Neural cell (in vitro differentiated cells): ENCODE data around the gene PACS2. TPM values are rescaled to one million over a fixed set of nuclear protein-coding genes. Genes with fewer than 3 reads are reported as not detected.

ENCODE experiments used
- H2AFZ ChIP-seq: fragments of 200-600, 300-800 bp; sonication (generic), shearing (Covaris generic); 2 replicates; pipeline ENCODE4 v1.6.0; 2014; ENCODE audit warnings: low read depth, mild to moderate bottlenecking, antibody characterized with exemption, low read length, moderate library complexity
- H3F3A ChIP-seq: fragments of 200-600 bp; shearing (Covaris generic); 2 replicates; pipeline ENCODE4 v1.6.1; 2016; ENCODE audit warnings: mild to moderate bottlenecking, moderate library complexity, mixed read lengths, antibody characterized with exemption, low read length; ENCODE audit not compliant: insufficient read depth, poor library complexity, severe bottlenecking
- H3K27ac ChIP-seq: fragments of 200-600, 300-800 bp; sonication (generic), shearing (Covaris generic); 2 replicates; pipeline ENCODE4 v1.5.1; 2014; ENCODE audit warnings: mild to moderate bottlenecking, low read length, moderate library complexity
- H3K27me3 ChIP-seq: fragments of 300-800, 200-600 bp; sonication (generic), shearing (Covaris generic); 2 replicates; pipeline ENCODE4 v1.6.0; 2014; ENCODE audit warnings: mild to moderate bottlenecking, low read depth, low read length, moderate library complexity; ENCODE audit not compliant: insufficient read depth
- H3K36me3 ChIP-seq: fragments of 300-800, 200-600 bp; sonication (generic), shearing (Covaris generic); 2 replicates; pipeline ENCODE4 v1.5.1; 2014; ENCODE audit warnings: mild to moderate bottlenecking, antibody characterized with exemption, low read length, moderate library complexity; ENCODE audit not compliant: insufficient read depth
- H3K4me2 ChIP-seq: fragments of 300-800, 200-600 bp; sonication (generic), shearing (Covaris generic); 2 replicates; pipeline ENCODE4 v1.6.0; 2014; ENCODE audit warnings: mild to moderate bottlenecking, low read length
- H3K4me3 ChIP-seq: fragments of 300-800, 200-600 bp; sonication (generic), shearing (Covaris generic); 2 replicates; pipeline ENCODE4 v1.5.1; 2014; ENCODE audit warnings: mild to moderate bottlenecking, low read length, moderate library complexity
- H3K79me2 ChIP-seq: fragments of 200-600 bp; shearing (Covaris generic); replicated peaks from 2 replicates; pipeline ENCODE4 v1.6.0; 2014; ENCODE audit warnings: mild to moderate bottlenecking, low read length, moderate library complexity; ENCODE audit not compliant: insufficient read depth
- H3K9ac ChIP-seq: fragments of 300-800, 200-600 bp; sonication (generic), shearing (Covaris generic); 2 replicates; pipeline ENCODE4 v1.6.1; 2016; ENCODE audit warnings: mild to moderate bottlenecking, low read length, mixed read lengths
- H3K9me2 ChIP-seq: fragments of 200-600 bp; shearing (Covaris generic); 2 replicates; pipeline ENCODE4 v1.6.1; 2016; ENCODE audit warnings: mild to moderate bottlenecking, low read length, mixed read lengths; ENCODE audit not compliant: insufficient read depth
- H3K9me3 ChIP-seq: fragments of 200-600, 300-800 bp; sonication (generic), shearing (Covaris generic); 2 replicates; pipeline ENCODE4 v1.6.1; 2016; ENCODE audit warnings: mild to moderate bottlenecking, mixed run types, low read length, moderate library complexity, mixed read lengths
- H4K20me1 ChIP-seq: fragments of 200-600 bp; shearing (Covaris generic); 2 replicates; pipeline ENCODE4 v1.6.1; 2016; ENCODE audit warnings: mild to moderate bottlenecking, mixed run types; ENCODE audit not compliant: insufficient read depth
- CTCF ChIP-seq: fragments of 450-650 bp; IDR thresholded peaks from 2 replicates; pipeline ENCODE4 v1.5.1; 2014; ENCODE audit warnings: antibody characterized with exemption, mild to moderate bottlenecking, moderate library complexity; ENCODE audit not compliant: poor library complexity, severe bottlenecking
- EP300 ChIP-seq: fragments of 450-650 bp; conservative IDR thresholded peaks from 2 replicates; pipeline ENCODE4 v1.6.1; 2014; ENCODE audit warnings: antibody characterized with exemption, mild to moderate bottlenecking, moderate library complexity; ENCODE audit not compliant: poor library complexity, severe bottlenecking
- EZH2 ChIP-seq: fragments of 200-600, 300-800 bp; shearing (Covaris generic), sonication (generic); IDR thresholded peaks from 2 replicates; pipeline ENCODE4 v1.6.1; 2014; ENCODE audit warnings: antibody characterized with exemption, low read length, borderline replicate concordance, mild to moderate bottlenecking; ENCODE audit not compliant: insufficient read depth, poor library complexity, severe bottlenecking
- MXI1 ChIP-seq: fragments of 450-650 bp; conservative IDR thresholded peaks from 2 replicates; pipeline ENCODE4 v1.6.1; 2014; ENCODE audit warnings: antibody characterized with exemption, mild to moderate bottlenecking; ENCODE audit not compliant: poor library complexity, severe bottlenecking
- POLR2AphosphoS5 ChIP-seq: IDR thresholded peaks from 2 replicates; pipeline ENCODE4 v1.6.1; 2012
- RAD21 ChIP-seq: fragments of 450-650 bp; conservative IDR thresholded peaks from 2 replicates; pipeline ENCODE4 v1.6.1; 2014; ENCODE audit warnings: antibody characterized with exemption, mild to moderate bottlenecking, moderate library complexity
- REST ChIP-seq: IDR thresholded peaks from 2 replicates; pipeline ENCODE4 v1.6.1; 2012; ENCODE audit warnings: borderline replicate concordance
- SMC3 ChIP-seq: fragments of 450-650 bp; conservative IDR thresholded peaks from 2 replicates; pipeline ENCODE4 v1.6.1; 2014; ENCODE audit warnings: antibody characterized with exemption, mild to moderate bottlenecking, moderate library complexity; ENCODE audit not compliant: poor library complexity
- TAF1 ChIP-seq: IDR thresholded peaks from 2 replicates; pipeline ENCODE4 v1.6.1; 2012; ENCODE audit warnings: low read depth
- polyA plus RNA-seq: library from polyadenylated mRNA; depleted of rRNA; stranded (reverse); fragments of >200 nt; gene quantifications from 2 replicates; pipeline ENCODE4 v1.2.3, GENCODE V29; 2014

PACS2 gene
- polyA plus RNA-seq, 1 donor from 2014 or later: 77.7 TPM

- H3K9me2 ChIP-seq: no peaks in the 10 kb centered on the region
- H3K79me2 ChIP-seq: no peaks in the 10 kb centered on the region
- no peaks in the 10 kb centered on the region for H3K27me3 ChIP-seq
- TF ChIP-seq EZH2 (no peak), RAD21 (no peak), TAF1 (no peak), CTCF (no peak), MXI1 (no peak), SMC3 (no peak), POLR2AphosphoS5 (no peak), REST (no peak), EP300 (no peak)
- no peaks in the 10 kb centered on the region for H3K36me3 ChIP-seq
- H3K9ac ChIP-seq: no peak overlapping the region
- no peaks in the 10 kb centered on the region for H4K20me1 ChIP-seq
- no peak overlapping the region for H3K27ac ChIP-seq
- H3F3A ChIP-seq: no peaks in the 10 kb centered on the region
- no peak overlapping the region for H2AFZ ChIP-seq
- H3K9me3 ChIP-seq: no peaks in the 10 kb centered on the region
- H3K4me2 ChIP-seq: no peak overlapping the region
- H3K4me3 ChIP-seq: no peak overlapping the region
Observed at GRCh38 chr14:105381446-105382342, 67.1 kb downstream of the PACS2 start.

GRCh38 chr14:105382343-105383082 lies 68.0 kb downstream of the PACS2 start:
- Histone ChIP-seq H3K9ac (no peak overlapping the region), H4K20me1 (no peaks in the 10 kb centered on the region), H3K27ac (no peak overlapping the region), H2AFZ (no peak overlapping the region), H3K9me2 (no peaks in the 10 kb centered on the region), H3K27me3 (no peaks in the 10 kb centered on the region), H3K4me3 (no peak overlapping the region), H3F3A (no peaks in the 10 kb centered on the region), H3K9me3 (no peaks in the 10 kb centered on the region), H3K4me2 (no peak overlapping the region), H3K79me2 (no peaks in the 10 kb centered on the region), H3K36me3 (no peaks in the 10 kb centered on the region)
- TF ChIP-seq MXI1 (no peak), REST (no peak), TAF1 (no peak), CTCF (no peak), EZH2 (no peak), RAD21 (no peak), SMC3 (no peak), EP300 (no peak), POLR2AphosphoS5 (no peak)
